Stimulated activated CD8-positive, alpha-beta memory T cell treated with anti-CD3 and anti-CD28 coated beads, Interleukin-12 subunit alpha, Interleukin-12 subunit beta, amount 100 ng/mL, for 24 hours (primary cell): ENCODE measurements around the gene AFF3.

Source experiments
- DNase-seq: peaks from one replicate; pipeline ENCODE4 v3.0.0-alpha.2; 2020; ENCODE audit errors: extremely low read depth

The AFF3 gene

GRCh38 chr2:100072503-100072902 lies 69.9 kb downstream of the AFF3 start:
- no peak for DNase-seq

- DNase-seq, result no peak
Measured at GRCh38 chr2:100071335-100072043, 70.9 kb downstream of the AFF3 start.

- DNase-seq, result no peak
Measured at GRCh38 chr2:100070078-100070477, 72.3 kb downstream of the AFF3 start.

- no peak for DNase-seq
Measured at GRCh38 chr2:100068395-100068794, 74.0 kb downstream of the AFF3 start.

GRCh38 chr2:100067784-100068183 lies 74.6 kb downstream of the AFF3 start:
- no peak for DNase-seq

- no peak for DNase-seq
Measured at GRCh38 chr2:100066856-100067255, 75.5 kb downstream of the AFF3 start.

GRCh38 chr2:100066246-100066645 lies 76.1 kb downstream of the AFF3 start:
- DNase-seq, result no peak

- DNase-seq, result no peak
Measured at GRCh38 chr2:100064592-100065428, 77.6 kb downstream of the AFF3 start.

- no peak for DNase-seq
Measured at GRCh38 chr2:100064165-100064564, 78.2 kb downstream of the AFF3 start.

- no peak for DNase-seq
Measured at GRCh38 chr2:100063459-100063953, 78.9 kb downstream of the AFF3 start.

GRCh38 chr2:100062336-100062735 lies 80.1 kb downstream of the AFF3 start:
- no peak for DNase-seq

GRCh38 chr2:100060875-100061274 lies 81.5 kb downstream of the AFF3 start:
- DNase-seq, result no peak

- no peak for DNase-seq
Measured at GRCh38 chr2:100059638-100060037, 82.8 kb downstream of the AFF3 start.

GRCh38 chr2:100057901-100058261 lies 84.5 kb downstream of the AFF3 start:
- DNase-seq, result no peak

GRCh38 chr2:100054426-100054825 lies 88.0 kb downstream of the AFF3 start:
- no peak for DNase-seq

GRCh38 chr2:100053087-100053885 lies 89.1 kb downstream of the AFF3 start:
- no peak for DNase-seq

- no peak for DNase-seq
Measured at GRCh38 chr2:100052650-100053049, 89.7 kb downstream of the AFF3 start.

- no peak for DNase-seq
Measured at GRCh38 chr2:100051253-100051652, 91.1 kb downstream of the AFF3 start.

- DNase-seq, result no peak
Measured at GRCh38 chr2:100050685-100051084, 91.7 kb downstream of the AFF3 start.

GRCh38 chr2:100046961-100047947 lies 95.1 kb downstream of the AFF3 start:
- no peak for DNase-seq

- DNase-seq, result no peak
Measured at GRCh38 chr2:100045000-100045399, 97.4 kb downstream of the AFF3 start.
